ENCODE results near the gene BBX.

Gene BBX

DNA sequence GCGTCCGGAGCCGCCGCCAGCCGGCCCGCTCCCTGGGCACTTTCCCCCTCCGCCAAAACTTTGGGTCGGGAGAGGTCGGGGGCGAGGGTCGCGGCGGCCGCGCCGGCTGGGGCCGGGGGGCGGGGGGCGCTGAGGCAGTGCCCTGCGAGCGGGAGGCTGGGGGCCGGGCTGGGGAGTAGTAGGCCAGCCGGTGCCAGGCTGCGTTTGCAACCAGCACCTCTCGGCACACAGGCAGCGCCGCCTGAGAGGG, 452 bp downstream of the BBX start:
- H3K4me3 ChIP-seq (replicated peaks; ENCODE audit: low read depth, low read length), result peak overlapping the region; percentile 87
- no peak for DNase-seq (ENCODE audit: extremely low read depth, low read depth)

DNA sequence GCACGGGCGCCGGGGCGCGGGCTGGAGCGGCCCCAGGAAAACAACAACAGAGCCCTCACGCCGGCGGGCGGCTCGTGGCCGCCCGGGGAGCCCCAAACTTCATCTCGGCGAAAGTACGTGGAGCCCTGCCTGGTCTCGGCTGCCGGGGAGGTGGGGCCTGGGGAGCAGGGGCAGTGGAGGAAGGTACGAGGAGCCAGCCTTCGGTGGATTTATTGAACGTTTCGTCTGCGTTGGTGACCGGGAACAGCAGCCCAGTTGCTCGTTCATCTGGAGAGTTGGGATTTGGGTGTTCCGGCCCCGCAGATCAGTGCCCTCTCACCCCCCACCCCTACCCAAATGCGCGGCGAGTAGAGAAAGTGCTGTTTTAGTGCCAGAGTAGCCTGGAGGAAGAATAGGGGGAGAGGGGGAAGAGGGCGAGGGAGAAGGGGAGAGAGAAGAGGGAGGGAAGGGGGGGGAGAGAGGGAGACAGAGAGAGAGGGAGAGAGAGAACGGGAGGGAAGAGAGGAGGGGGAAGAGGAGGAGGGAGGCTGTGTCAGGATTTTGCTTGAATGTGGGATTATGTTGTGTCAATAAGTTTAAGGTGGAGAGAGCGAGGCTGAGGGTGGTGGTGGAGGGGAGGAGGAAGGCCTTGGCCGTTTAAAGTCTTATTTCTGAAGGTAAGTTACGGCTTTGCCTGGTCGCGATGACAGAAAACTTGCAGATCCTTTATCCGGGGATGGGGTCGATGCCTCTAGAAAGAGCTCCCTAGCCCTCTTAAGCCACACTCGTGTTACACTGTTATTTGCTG, 970 bp downstream of the BBX start:
- TF ChIP-seq, protein P1, sequence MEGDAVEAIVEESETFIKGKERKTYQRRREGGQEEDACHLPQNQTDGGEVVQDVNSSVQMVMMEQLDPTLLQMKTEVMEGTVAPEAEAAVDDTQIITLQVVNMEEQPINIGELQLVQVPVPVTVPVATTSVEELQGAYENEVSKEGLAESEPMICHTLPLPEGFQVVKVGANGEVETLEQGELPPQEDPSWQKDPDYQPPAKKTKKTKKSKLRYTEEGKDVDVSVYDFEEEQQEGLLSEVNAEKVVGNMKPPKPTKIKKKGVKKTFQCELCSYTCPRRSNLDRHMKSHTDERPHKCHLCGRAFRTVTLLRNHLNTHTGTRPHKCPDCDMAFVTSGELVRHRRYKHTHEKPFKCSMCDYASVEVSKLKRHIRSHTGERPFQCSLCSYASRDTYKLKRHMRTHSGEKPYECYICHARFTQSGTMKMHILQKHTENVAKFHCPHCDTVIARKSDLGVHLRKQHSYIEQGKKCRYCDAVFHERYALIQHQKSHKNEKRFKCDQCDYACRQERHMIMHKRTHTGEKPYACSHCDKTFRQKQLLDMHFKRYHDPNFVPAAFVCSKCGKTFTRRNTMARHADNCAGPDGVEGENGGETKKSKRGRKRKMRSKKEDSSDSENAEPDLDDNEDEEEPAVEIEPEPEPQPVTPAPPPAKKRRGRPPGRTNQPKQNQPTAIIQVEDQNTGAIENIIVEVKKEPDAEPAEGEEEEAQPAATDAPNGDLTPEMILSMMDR (IDR thresholded peaks at IDR 0.05; ENCODE audit: low read depth, low read length, missing control alignments), result no peak
- no peak for DNase-seq (ENCODE audit: extremely low read depth, low read depth)

More for the DNA sequence above, 452 bp downstream of the BBX start:
- TF ChIP-seq, protein P1 (IDR thresholded peaks at IDR 0.05; ENCODE audit: low read depth, low read length, missing control alignments), result no peak

GRCh38 chr3:107524326-107524840, 1.6 kb downstream of the BBX start:
- TF ChIP-seq, protein P1 (IDR thresholded peaks at IDR 0.05; ENCODE audit: low read depth, low read length, missing control alignments), result no peak
- H3K4me3 ChIP-seq (replicated peaks; ENCODE audit: low read depth, low read length), result peak overlapping the region; percentile 87
- no peak for DNase-seq (ENCODE audit: extremely low read depth, low read depth)

More for the DNA sequence above, 970 bp downstream of the BBX start:
- H3K4me3 ChIP-seq (replicated peaks; ENCODE audit: low read depth, low read length), result peak overlapping the region; percentile 87

- TF ChIP-seq, protein P1 (IDR thresholded peaks at IDR 0.05; ENCODE audit: low read depth, low read length, missing control alignments), result no peak
- no peak for DNase-seq (ENCODE audit: extremely low read depth, low read depth)
- H3K4me3 ChIP-seq (replicated peaks; ENCODE audit: low read depth, low read length), result peak overlapping the region; percentile 87
Observed at GRCh38 chr3:107524841-107525643, 2.3 kb downstream of the BBX start.

GRCh38 chr3:107525644-107526305, 3.0 kb downstream of the BBX start:
- H3K4me3 ChIP-seq (replicated peaks; ENCODE audit: low read depth, low read length), result peak overlapping the region; percentile 87
- TF ChIP-seq, protein P1 (IDR thresholded peaks at IDR 0.05; ENCODE audit: low read depth, low read length, missing control alignments), result no peak
- no peak for DNase-seq (ENCODE audit: extremely low read depth, low read depth)

GRCh38 chr3:107531917-107532469, 9.2 kb downstream of the BBX start:
- TF ChIP-seq, protein P1 (IDR thresholded peaks at IDR 0.05; ENCODE audit: low read depth, low read length, missing control alignments), result no peak
- H3K4me3 ChIP-seq (replicated peaks; ENCODE audit: low read depth, low read length), result no peak overlapping the region
- no peak for DNase-seq (ENCODE audit: extremely low read depth, low read depth)
